LNCAP (cell line): Measurements from ENCODE around the gene LRFN3.

Source experiments
- CTCF ChIP-seq: fragments of 450-650 bp; IDR thresholded peaks from 2 replicates; pipeline ENCODE4 v1.5.1; 2017; ENCODE audit warnings: mild to moderate bottlenecking

LRFN3 gene

DNA sequence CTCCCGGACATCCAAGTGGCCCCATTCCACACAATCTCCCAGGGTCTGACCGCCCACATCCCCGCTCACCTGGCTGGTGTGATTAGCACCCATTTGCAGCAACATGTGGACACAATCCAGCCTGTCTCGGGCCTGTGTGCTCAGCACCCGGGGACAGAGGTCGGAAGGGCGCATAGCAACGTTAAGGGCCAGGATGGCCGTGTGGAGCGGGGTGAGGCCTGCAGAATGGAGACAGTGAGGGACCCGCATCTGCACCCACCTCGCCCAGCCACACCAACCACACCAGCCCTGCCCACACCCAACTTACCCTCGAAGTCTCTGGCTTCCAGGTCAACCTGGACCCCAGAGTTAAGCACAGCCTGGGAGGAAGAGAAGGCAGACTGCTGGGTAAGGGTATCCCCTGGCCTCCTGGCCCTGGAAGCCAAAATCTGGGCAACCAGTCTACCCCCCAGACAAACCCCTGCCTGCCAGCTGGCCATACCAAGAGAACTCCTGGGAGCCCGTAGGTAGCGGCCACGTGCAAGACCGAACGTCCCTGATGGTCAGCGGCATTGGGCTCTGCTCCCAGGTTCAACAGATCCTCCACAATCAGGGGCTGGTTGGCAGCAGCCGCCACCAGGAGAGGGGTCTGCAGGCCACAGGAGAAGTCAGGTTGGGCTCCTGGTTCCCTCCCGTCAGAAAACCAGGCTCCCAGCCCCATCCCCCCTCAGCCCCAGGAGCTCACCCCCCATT is 40.1 kb upstream of the LRFN3 start:
- TF ChIP-seq CTCF: no peak

DNA sequence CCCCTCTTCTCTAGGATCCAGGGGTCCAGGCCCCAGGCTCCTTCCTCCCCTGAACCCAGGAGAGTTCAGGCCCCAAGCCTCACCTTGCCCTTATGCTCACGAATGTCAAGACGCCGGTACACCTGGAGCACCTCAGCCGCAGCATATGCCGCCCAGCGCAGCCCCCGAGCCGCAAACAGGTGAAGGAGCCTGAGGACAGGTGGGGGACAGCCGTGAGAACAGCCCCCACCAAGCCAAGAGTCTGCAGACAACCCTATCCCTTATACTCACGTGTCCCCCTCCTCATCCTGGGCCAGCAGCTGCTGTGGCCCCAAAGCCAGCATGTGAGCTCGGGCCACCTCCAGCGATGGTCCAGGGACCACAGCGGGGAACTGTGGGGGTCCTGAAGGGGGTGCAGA is 39.5 kb upstream of the LRFN3 start:
- no peak for TF ChIP-seq CTCF

GRCh38 chr19:35897706-35898451 is 38.3 kb upstream of the LRFN3 start:
- TF ChIP-seq CTCF: no peak

GRCh38 chr19:35898499-35898809 is 37.7 kb upstream of the LRFN3 start:
- TF ChIP-seq CTCF: no peak

- TF ChIP-seq CTCF: no peak
These were observed 36.5 kb upstream of the LRFN3 start for GRCh38 chr19:35899547-35900214.

DNA sequence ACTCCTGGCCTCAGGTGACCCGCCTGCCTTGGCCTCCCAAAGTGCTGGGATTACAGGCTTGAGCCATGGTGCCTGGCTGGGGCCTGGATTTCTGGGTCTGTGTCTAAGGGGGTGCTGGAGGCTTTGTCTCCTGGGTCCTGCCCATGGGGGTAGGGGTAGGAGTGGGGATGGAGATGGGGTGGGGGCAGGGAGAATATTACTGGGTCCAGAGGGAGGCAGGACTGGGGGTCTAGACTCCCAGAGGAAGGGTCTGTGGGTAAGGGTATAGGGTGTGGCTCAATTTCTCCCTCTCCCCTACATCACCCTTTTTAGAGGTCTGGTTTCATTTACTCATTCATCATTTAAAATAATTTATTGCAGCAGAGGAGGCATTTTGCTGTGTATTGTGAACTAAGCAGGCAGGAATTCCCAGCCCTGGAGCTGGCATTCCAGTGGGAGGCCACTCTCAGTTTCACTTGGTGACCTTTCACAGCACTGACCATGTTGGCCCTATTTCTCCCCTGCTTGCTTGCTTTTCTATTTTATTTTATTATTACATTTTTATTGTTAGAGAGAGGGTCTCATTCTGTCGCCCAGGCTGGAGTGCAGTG is 35.0 kb upstream of the LRFN3 start:
- TF ChIP-seq CTCF: no peak

GRCh38 chr19:35901854-35902661 is 34.1 kb upstream of the LRFN3 start, which contains the start of gene HCST:
Gene HCST, plus strand, starts transcription at chr19:35902529. Its CDS starts 65 bp downstream, at chr19:35902594.
- TF ChIP-seq CTCF: no peak
